Caco-2 (cell line): ENCODE data around the gene ADAMTSL1. TPM values are rescaled to one million over a fixed set of nuclear protein-coding genes. Genes with fewer than 3 reads are reported as not detected.

Experiments used
- BruUV-seq: library from RNA; stranded (reverse); fragments of 400-500 nt; replicated peaks from 2 replicates; lab custom pipeline; 2021; lab: Mats Ljungman, UMichigan
- CTCF ChIA-PET: fragments of 300-600 bp; sonication (Branson Sonifier 250); formaldehyde crosslinking; loops from one replicate; lab custom pipeline; 2022; ENCODE audit warnings: antibody characterized with exemption; lab: Charles Lee
- POLR2A ChIA-PET: fragments of 300-600 bp; sonication (Branson Sonifier 250); formaldehyde crosslinking; loops from one replicate; lab custom pipeline; 2022; ENCODE audit warnings: antibody characterized with exemption; lab: Charles Lee
- DNase-seq, 2 experiments: peaks; one replicate each; pipeline versions ENCODE4 v3.0.0 to v3.0.0-alpha.2; 2020 to 2022
- H3K27me3 ChIP-seq: replicated peaks from 2 replicates; pipeline ENCODE4 v1.6.0; 2011; ENCODE audit warnings: low read length; ENCODE audit not compliant: control insufficient read depth, insufficient read depth
- H3K36me3 ChIP-seq: 2 replicates; pipeline ENCODE4 v1.5.1; 2011; ENCODE audit warnings: low read length; ENCODE audit not compliant: control insufficient read depth, insufficient read depth
- H3K4me1 ChIP-seq: fragments of 250-450 bp; sonication (Bioruptor Pico); 2 replicates; pipeline ENCODE4 v1.5.1; 2020; ENCODE audit warnings: mild to moderate bottlenecking
- H3K4me3 ChIP-seq: 2 replicates; pipeline ENCODE4 v1.5.1; 2011; ENCODE audit warnings: low read depth, mild to moderate bottlenecking, control low read depth, low read length
- H3K9me3 ChIP-seq: fragments of 250-450 bp; sonication (Bioruptor Pico); 2 replicates; pipeline ENCODE4 v1.5.1; 2020; ENCODE audit warnings: mild to moderate bottlenecking, moderate library complexity
- H3K27ac Mint-ChIP-seq: one replicate; pipeline ENCODE4 v1.8.0; 2022; ENCODE audit warnings: mixed read lengths; ENCODE audit not compliant: unreplicated experiment
- H3K27me3 Mint-ChIP-seq: one replicate; pipeline ENCODE4 v1.8.0; 2022; ENCODE audit warnings: mixed read lengths; ENCODE audit not compliant: insufficient read depth, unreplicated experiment
- H3K36me3 Mint-ChIP-seq: one replicate; pipeline ENCODE4 v1.8.0; 2022; ENCODE audit warnings: mild to moderate bottlenecking, mixed read lengths; ENCODE audit not compliant: insufficient read depth, unreplicated experiment
- H3K4me1 Mint-ChIP-seq: one replicate; pipeline ENCODE4 v1.8.0; 2022; ENCODE audit warnings: low read depth, mixed read lengths; ENCODE audit not compliant: unreplicated experiment
- H3K4me3 Mint-ChIP-seq: one replicate; pipeline ENCODE4 v1.8.0; 2022; ENCODE audit warnings: mild to moderate bottlenecking, moderate library complexity, mixed read lengths; ENCODE audit not compliant: unreplicated experiment
- H3K9me3 Mint-ChIP-seq: one replicate; pipeline ENCODE4 v1.8.0; 2022; ENCODE audit warnings: mixed read lengths; ENCODE audit not compliant: unreplicated experiment
- intact Hi-C: fragments of 100-400 bp; cut with micrococcal nuclease; formaldehyde crosslinking; loops from one replicate; pipeline ENCODE4 v1.10.0; 2022; ENCODE audit not compliant: unreplicated experiment
- total RNA-seq: library from RNA; stranded (reverse); gene quantifications from 2 replicates; pipeline ENCODE4 v1.2.3, GENCODE V29; 2022
- TF ChIP-seq, protein P1 (sequence below), 2 experiments: fragments of 200-600 bp in 1 of 2; IDR thresholded peaks; 1 replicate in 1 of 2; 2 replicates in 1 of 2; pipeline versions ENCODE4 v1.5.1 to v1.8.0; 2011 to 2022; ENCODE audit warnings: antibody characterized with exemption in 1 of 2, control low read depth in 1 of 2, inconsistent platforms in 1 of 2, low read depth in 1 of 2, low read length in 1 of 2, mild to moderate bottlenecking in 1 of 2, moderate library complexity in 1 of 2; ENCODE audit not compliant: insufficient read depth in 1 of 2, severe bottlenecking in 1 of 2, unreplicated experiment in 1 of 2

The ADAMTSL1 gene
- total RNA-seq, 1 experiment from 2014 or later, result not detected

DNA sequence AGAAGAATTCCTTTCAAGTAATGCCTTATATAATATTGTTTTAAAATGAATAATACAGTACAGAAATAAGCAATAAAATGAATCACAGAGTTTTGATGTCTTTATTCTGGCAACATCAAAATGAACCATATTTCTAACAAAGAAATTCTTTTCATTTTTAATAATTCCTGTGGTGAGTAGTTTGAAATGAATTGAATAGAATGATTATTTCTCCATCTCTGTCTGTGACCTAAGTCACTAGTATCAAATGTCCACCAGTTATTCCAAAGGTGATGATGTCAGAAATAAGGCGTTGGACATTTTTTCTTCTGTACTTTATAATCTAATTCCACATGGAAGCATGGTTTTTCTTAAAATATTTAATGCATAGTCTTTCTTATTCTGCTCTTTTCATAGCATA is 106.2 kb downstream of the ADAMTSL1 start:
- H3K36me3 ChIP-seq, result no peaks in the 10 kb centered on the region
- ChIA-PET CTCF (no interaction called here), POLR2A (no interaction called here)
- no peak for DNase-seq
- H3K27ac Mint-ChIP-seq, result no peak overlapping the region
- no peak overlapping the region for H3K4me3 ChIP-seq
- H3K27me3 ChIP-seq, result no peaks in the 10 kb centered on the region
- TF ChIP-seq, protein P1, sequence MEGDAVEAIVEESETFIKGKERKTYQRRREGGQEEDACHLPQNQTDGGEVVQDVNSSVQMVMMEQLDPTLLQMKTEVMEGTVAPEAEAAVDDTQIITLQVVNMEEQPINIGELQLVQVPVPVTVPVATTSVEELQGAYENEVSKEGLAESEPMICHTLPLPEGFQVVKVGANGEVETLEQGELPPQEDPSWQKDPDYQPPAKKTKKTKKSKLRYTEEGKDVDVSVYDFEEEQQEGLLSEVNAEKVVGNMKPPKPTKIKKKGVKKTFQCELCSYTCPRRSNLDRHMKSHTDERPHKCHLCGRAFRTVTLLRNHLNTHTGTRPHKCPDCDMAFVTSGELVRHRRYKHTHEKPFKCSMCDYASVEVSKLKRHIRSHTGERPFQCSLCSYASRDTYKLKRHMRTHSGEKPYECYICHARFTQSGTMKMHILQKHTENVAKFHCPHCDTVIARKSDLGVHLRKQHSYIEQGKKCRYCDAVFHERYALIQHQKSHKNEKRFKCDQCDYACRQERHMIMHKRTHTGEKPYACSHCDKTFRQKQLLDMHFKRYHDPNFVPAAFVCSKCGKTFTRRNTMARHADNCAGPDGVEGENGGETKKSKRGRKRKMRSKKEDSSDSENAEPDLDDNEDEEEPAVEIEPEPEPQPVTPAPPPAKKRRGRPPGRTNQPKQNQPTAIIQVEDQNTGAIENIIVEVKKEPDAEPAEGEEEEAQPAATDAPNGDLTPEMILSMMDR (IDR thresholded peaks at IDR 0.05; ENCODE audit: insufficient read depth in 1 of 2, low read depth in 1 of 2, low read length in 1 of 2, severe bottlenecking in 1 of 2, unreplicated experiment in 1 of 2), result no peak
- no peaks in the 10 kb centered on the region for H3K4me1 ChIP-seq
- H3K9me3 Mint-ChIP-seq, result no peaks in the 10 kb centered on the region
- H3K9me3 ChIP-seq, result no peaks in the 10 kb centered on the region
- BruUV-seq, result no TSS peak
- H3K4me3 Mint-ChIP-seq, result no peak overlapping the region
- H3K4me1 Mint-ChIP-seq, result no peaks in the 10 kb centered on the region
- H3K36me3 Mint-ChIP-seq, result no peaks in the 10 kb centered on the region
- H3K27me3 Mint-ChIP-seq, result peaks cover 2% of the 10 kb centered on the region
- intact Hi-C loops, result no loop called here

DNA sequence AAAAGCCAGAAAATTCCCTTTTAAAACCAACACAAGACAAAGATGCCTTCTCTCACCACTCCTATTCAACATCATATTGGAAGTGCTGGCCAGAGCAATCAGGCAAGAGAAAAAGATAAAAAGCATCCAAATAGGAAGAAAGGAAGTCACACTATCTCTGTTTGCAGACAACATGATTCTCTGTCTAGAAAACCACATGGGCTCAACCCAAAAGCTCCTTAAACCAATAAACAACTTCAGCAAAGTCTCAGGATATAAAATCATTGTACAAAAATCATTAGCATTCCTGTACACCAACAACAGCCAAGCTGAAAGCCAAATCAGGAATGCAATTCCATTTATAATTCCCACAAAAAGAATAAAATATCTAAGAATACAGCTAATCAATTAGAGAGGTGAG is 112.0 kb downstream of the ADAMTSL1 start:
- H3K4me1 ChIP-seq, result no peaks in the 10 kb centered on the region
- TF ChIP-seq, protein P1 (IDR thresholded peaks at IDR 0.05; ENCODE audit: insufficient read depth in 1 of 2, low read depth in 1 of 2, low read length in 1 of 2, severe bottlenecking in 1 of 2, unreplicated experiment in 1 of 2), result no peak
- intact Hi-C loops, result no loop called here

DNA sequence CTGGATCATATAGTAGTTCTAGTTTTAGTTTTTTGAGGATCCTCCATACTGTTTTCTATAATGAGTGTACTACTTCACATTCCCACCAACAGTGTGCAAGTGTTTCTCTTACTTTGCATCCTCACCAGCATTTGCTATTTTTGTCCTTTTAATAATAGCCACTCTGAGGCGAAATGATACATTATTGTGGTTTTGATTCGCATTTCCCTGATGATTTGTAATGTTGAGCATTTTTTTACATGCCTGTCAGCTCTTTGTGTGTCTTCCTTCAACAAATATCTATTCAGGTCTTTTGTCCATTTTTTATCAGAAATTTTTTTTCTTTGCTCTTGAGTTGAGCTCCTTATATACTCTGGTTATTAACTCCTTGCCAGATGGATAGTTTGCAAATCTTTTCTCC is 114.0 kb downstream of the ADAMTSL1 start:
- TF ChIP-seq, protein P1 (IDR thresholded peaks at IDR 0.05; ENCODE audit: insufficient read depth in 1 of 2, low read depth in 1 of 2, low read length in 1 of 2, severe bottlenecking in 1 of 2, unreplicated experiment in 1 of 2), result no peak
- no peaks in the 10 kb centered on the region for H3K4me1 ChIP-seq
- ChIA-PET CTCF (no interaction called here), POLR2A (no interaction called here)
- H3K9me3 ChIP-seq, result no peaks in the 10 kb centered on the region
- no TSS peak for BruUV-seq
- no peaks in the 10 kb centered on the region for H3K27me3 Mint-ChIP-seq
- no peak overlapping the region for H3K4me3 Mint-ChIP-seq
- no peaks in the 10 kb centered on the region for H3K4me1 Mint-ChIP-seq
- DNase-seq, result no peak
- H3K9me3 Mint-ChIP-seq, result peaks cover 16% of the 10 kb centered on the region
- H3K27me3 ChIP-seq, result no peaks in the 10 kb centered on the region
- no peaks in the 10 kb centered on the region; the same call in 1 of the 2 replicates for H3K36me3 ChIP-seq
- intact Hi-C loops, result no loop called here
- H3K36me3 Mint-ChIP-seq, result no peaks in the 10 kb centered on the region
- no peak overlapping the region for H3K4me3 ChIP-seq
- H3K27ac Mint-ChIP-seq, result no peak overlapping the region

More for the DNA sequence above, 112.0 kb downstream of the ADAMTSL1 start:
- Mint-ChIP-seq H3K4me3 (no peak overlapping the region), H3K9me3 (peaks cover 9% of the 10 kb centered on the region), H3K36me3 (no peaks in the 10 kb centered on the region), H3K4me1 (no peaks in the 10 kb centered on the region), H3K27me3 (no peaks in the 10 kb centered on the region), H3K27ac (no peak overlapping the region)
- Histone ChIP-seq H3K4me3 (no peak overlapping the region), H3K27me3 (no peaks in the 10 kb centered on the region), H3K9me3 (no peaks in the 10 kb centered on the region), H3K36me3 (no peaks in the 10 kb centered on the region)
- CTCF ChIA-PET, result no interaction called here
- no peak for DNase-seq
- POLR2A ChIA-PET, result no interaction called here
- BruUV-seq, result no TSS peak
